Dermis blood vessel endothelial cell (primary cell): ENCODE measurements around the gene LGMN. TPM values are rescaled to one million over a fixed set of nuclear protein-coding genes. Genes with fewer than 3 reads are reported as not detected.
"Not testable (repeated sequence)": the region's sequence is repeated elsewhere in the genome, so short reads cannot be mapped to it uniquely, and the experiment has no call there.

Source experiments
- DNase-seq: peaks from one replicate; pipeline ENCODE4 v3.0.0; 2010
- total RNA-seq: library from RNA; depleted of rRNA; stranded (reverse); fragments of >200 nt; gene quantifications from 2 replicates; pipeline ENCODE4 v1.2.3, GENCODE V29; 2014

Gene LGMN
- total RNA-seq: 59.4 and 76.6 TPM in 2 replicates

GRCh38 chr14:92748259-92749016 lies at the start of gene LGMN:
Gene LGMN (minus strand): TSS chr14:92748627. CDS start chr14:92732786, 15,841 bp downstream.
- peak; percentile 97 for DNase-seq

GRCh38 chr14:92794961-92795360 lies 46.5 kb upstream of the LGMN start:
- no peak for DNase-seq

GRCh38 chr14:92794547-92794941 lies 46.1 kb upstream of the LGMN start:
- DNase-seq: peak; percentile 31

- peak; percentile 99 for DNase-seq
Measured at GRCh38 chr14:92793709-92794546, 45.5 kb upstream of the LGMN start, which contains the start of gene GOLGA5. Gene GOLGA5 (plus strand): TSS chr14:92794305. CDS start chr14:92797438, 3,133 bp downstream.

- peak; percentile 56 for DNase-seq
Measured at GRCh38 chr14:92792885-92793284, 44.5 kb upstream of the LGMN start.

GRCh38 chr14:92789457-92790089 lies 41.1 kb upstream of the LGMN start:
- no peak for DNase-seq

- DNase-seq: no peak
Measured at GRCh38 chr14:92787554-92787953, 39.1 kb upstream of the LGMN start.

- no peak for DNase-seq
Measured at GRCh38 chr14:92786427-92786756, 38.0 kb upstream of the LGMN start.

- DNase-seq: peak; percentile 56
Measured at GRCh38 chr14:92785667-92786426, 37.4 kb upstream of the LGMN start.

GRCh38 chr14:92783813-92784431 lies 35.5 kb upstream of the LGMN start:
- peak; percentile 76 for DNase-seq

- DNase-seq: no peak
Measured at GRCh38 chr14:92781350-92781749, 32.9 kb upstream of the LGMN start.

GRCh38 chr14:92780444-92781232 lies 32.2 kb upstream of the LGMN start:
- no peak for DNase-seq

- DNase-seq: not testable (repeated sequence)
Measured at GRCh38 chr14:92778868-92779565, 30.6 kb upstream of the LGMN start.

GRCh38 chr14:92775292-92775691 lies 26.9 kb upstream of the LGMN start:
- not testable (repeated sequence) for DNase-seq

- DNase-seq: no peak
Measured at GRCh38 chr14:92774572-92774971, 26.1 kb upstream of the LGMN start.

GRCh38 chr14:92770484-92770883 lies 22.1 kb upstream of the LGMN start:
- peak; percentile 24 for DNase-seq

GRCh38 chr14:92768795-92769194 lies 20.4 kb upstream of the LGMN start:
- no peak for DNase-seq

GRCh38 chr14:92768236-92768635 lies 19.8 kb upstream of the LGMN start:
- not testable (repeated sequence) for DNase-seq

GRCh38 chr14:92763666-92764631 lies 15.5 kb upstream of the LGMN start:
- not testable (repeated sequence) for DNase-seq

- no peak for DNase-seq
Measured at GRCh38 chr14:92760524-92760805, 12.0 kb upstream of the LGMN start.
